Activated CD8-positive, alpha-beta T cell treated with anti-CD3 and anti-CD28 coated beads for 36 hours (primary cell): Measurements from ENCODE around the gene C2orf69. TPM values are rescaled to one million over a fixed set of nuclear protein-coding genes. Genes with fewer than 3 reads are reported as not detected.

Experiments used
- ATAC-seq: fragments of 200-7000 bp; cut with Tn5 transposase; one replicate; pipeline ENCODE4 v1.10.0; 2021; ENCODE audit warnings: mild to moderate bottlenecking, moderate library complexity
- CTCF ChIA-PET: fragments of 350-600 bp; sonication (Branson Sonifier 250); formaldehyde crosslinking; loops from one replicate; lab custom pipeline; 2021; ENCODE audit warnings: antibody characterized with exemption; lab: Charles Lee
- POLR2A ChIA-PET: fragments of 350-600 bp; sonication (Branson Sonifier 250); formaldehyde crosslinking; loops from one replicate; lab custom pipeline; 2021; ENCODE audit warnings: antibody characterized with exemption; lab: Charles Lee
- DNase-seq: peaks from one replicate; pipeline ENCODE4 v3.0.0-alpha.2; 2020
- H3K27ac Mint-ChIP-seq: one replicate; pipeline ENCODE4 v1.8.0; 2021; ENCODE audit warnings: mild to moderate bottlenecking, mixed read lengths
- H3K27me3 Mint-ChIP-seq: one replicate; pipeline ENCODE4 v1.8.0; 2021; ENCODE audit warnings: mixed read lengths
- H3K36me3 Mint-ChIP-seq: one replicate; pipeline ENCODE4 v1.8.0; 2021; ENCODE audit warnings: low read depth, mixed read lengths
- H3K4me1 Mint-ChIP-seq: one replicate; pipeline ENCODE4 v1.8.0; 2021; ENCODE audit warnings: low read depth, mixed read lengths
- H3K4me3 Mint-ChIP-seq: one replicate; pipeline ENCODE4 v1.8.0; 2021; ENCODE audit warnings: mild to moderate bottlenecking, moderate library complexity, mixed read lengths
- H3K9me3 Mint-ChIP-seq: one replicate; pipeline ENCODE4 v1.8.0; 2021; ENCODE audit warnings: mixed read lengths
- intact Hi-C: fragments of 100-400 bp; cut with micrococcal nuclease; formaldehyde crosslinking; loops from one replicate; pipeline ENCODE4 v1.10.0; 2022
- total RNA-seq, 2 experiments: library from RNA; stranded (reverse); gene quantifications; one replicate each; pipeline ENCODE4 v1.2.3, GENCODE V29; 2021
- TF ChIP-seq, protein P1 (sequence below): fragments of 200-600 bp; IDR thresholded peaks from one replicate; pipeline ENCODE4 v1.8.0; 2022; ENCODE audit warnings: antibody characterized with exemption, mild to moderate bottlenecking

The C2orf69 gene
- total RNA-seq, 2 experiments from 2014 or later = 15.9 to 17.0 TPM

DNA sequence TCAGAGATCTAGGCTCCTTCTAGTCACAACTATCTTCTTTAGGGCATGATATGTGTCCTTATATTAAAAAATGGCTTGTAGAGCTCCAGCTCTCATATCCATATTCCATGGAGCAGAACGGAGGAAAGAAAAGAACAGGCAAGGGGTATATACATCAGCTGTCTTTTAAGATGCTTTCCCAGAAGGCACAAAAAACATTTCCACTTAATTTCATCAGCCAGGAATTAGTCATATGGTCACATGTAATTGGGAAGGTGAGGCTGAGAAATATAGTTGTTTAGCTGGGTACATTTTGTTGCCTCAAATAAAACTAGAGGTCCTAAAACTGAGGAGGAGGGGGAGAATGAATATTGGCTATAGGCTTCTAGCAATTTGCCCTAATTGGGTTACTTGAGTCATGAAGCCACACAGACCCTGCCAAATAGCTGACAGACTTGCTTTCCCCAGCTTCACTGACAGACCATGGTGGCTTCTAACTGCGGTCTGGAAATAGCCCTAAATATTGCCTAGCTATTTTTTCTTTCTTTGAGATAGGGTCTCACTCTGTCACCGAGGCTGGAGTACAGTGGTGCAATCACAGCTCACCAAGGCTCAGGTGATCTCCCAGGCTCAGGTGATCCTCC is 64.3 kb downstream of the C2orf69 start:
- POLR2A ChIA-PET = interaction anchor here (1.1 kb wide), 1 partner anchor 21 kb away, joined by 4 read pairs; no protein-coding TSS in a partner anchor
- H3K27ac Mint-ChIP-seq = no peak overlapping the region
- ATAC-seq = no peak
- H3K4me3 Mint-ChIP-seq = no peak overlapping the region
- no peaks in the 10 kb centered on the region for H3K27me3 Mint-ChIP-seq
- CTCF ChIA-PET = interaction anchor here (1.1 to 1.7 kb wide), 4 partner anchors 10 to 511 kb away, joined by 3 to 8 read pairs (median 4); no protein-coding TSS in a partner anchor
- intact Hi-C loops = no loop called here
- H3K36me3 Mint-ChIP-seq = peaks cover 1% of the 10 kb centered on the region
- DNase-seq = no peak
- TF ChIP-seq, protein P1, sequence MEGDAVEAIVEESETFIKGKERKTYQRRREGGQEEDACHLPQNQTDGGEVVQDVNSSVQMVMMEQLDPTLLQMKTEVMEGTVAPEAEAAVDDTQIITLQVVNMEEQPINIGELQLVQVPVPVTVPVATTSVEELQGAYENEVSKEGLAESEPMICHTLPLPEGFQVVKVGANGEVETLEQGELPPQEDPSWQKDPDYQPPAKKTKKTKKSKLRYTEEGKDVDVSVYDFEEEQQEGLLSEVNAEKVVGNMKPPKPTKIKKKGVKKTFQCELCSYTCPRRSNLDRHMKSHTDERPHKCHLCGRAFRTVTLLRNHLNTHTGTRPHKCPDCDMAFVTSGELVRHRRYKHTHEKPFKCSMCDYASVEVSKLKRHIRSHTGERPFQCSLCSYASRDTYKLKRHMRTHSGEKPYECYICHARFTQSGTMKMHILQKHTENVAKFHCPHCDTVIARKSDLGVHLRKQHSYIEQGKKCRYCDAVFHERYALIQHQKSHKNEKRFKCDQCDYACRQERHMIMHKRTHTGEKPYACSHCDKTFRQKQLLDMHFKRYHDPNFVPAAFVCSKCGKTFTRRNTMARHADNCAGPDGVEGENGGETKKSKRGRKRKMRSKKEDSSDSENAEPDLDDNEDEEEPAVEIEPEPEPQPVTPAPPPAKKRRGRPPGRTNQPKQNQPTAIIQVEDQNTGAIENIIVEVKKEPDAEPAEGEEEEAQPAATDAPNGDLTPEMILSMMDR = no peak
- H3K9me3 Mint-ChIP-seq = no peaks in the 10 kb centered on the region
- H3K4me1 Mint-ChIP-seq = peaks cover 18% of the 10 kb centered on the region

Other genes with a start within 250 kb of the C2orf69 start
- gene FTCDNL1, start 60.1 kb upstream of the C2orf69 start, total RNA-seq = 1 to 10 TPM; 1.9 to 2.0 TPM
- 1 to 10 TPM; 8.3 to 8.4 TPM for gene TYW5, start 44.2 kb downstream of the C2orf69 start, total RNA-seq
- gene MAIP1, start 44.3 kb downstream of the C2orf69 start, total RNA-seq = 10 to 100 TPM; 31.9 to 32.3 TPM